Retina (tissue), 1 donor: ENCODE measurements around the gene SLC24A4.

ENCODE experiments used
- DNase-seq: peaks from one replicate; pipeline ENCODE4 v3.0.0-alpha.2; 2016

Gene SLC24A4

GRCh38 chr14:92323011-92323915 lies at the start of gene SLC24A4:
Gene SLC24A4, plus strand, starts transcription at chr14:92323165. Its CDS starts 666 bp downstream, at chr14:92323831.
- DNase-seq: peak; percentile 67

GRCh38 chr14:92273166-92273565 lies 49.8 kb upstream of the SLC24A4 start:
- DNase-seq: no peak

GRCh38 chr14:92274055-92274454 lies 48.9 kb upstream of the SLC24A4 start:
- DNase-seq: no peak

- no peak for DNase-seq
These were observed 46.9 kb upstream of the SLC24A4 start for GRCh38 chr14:92276074-92276473.

GRCh38 chr14:92277031-92277430 lies 45.9 kb upstream of the SLC24A4 start:
- DNase-seq: no peak

GRCh38 chr14:92280554-92281262 lies 42.3 kb upstream of the SLC24A4 start:
- DNase-seq: no peak

GRCh38 chr14:92282669-92283068 lies 40.3 kb upstream of the SLC24A4 start:
- DNase-seq: no peak

- no peak for DNase-seq
These were observed 37.7 kb upstream of the SLC24A4 start for GRCh38 chr14:92285311-92285710.

- DNase-seq: no peak
These were observed 35.0 kb upstream of the SLC24A4 start for GRCh38 chr14:92287987-92288386.

- DNase-seq: no peak
These were observed 33.8 kb upstream of the SLC24A4 start for GRCh38 chr14:92288994-92289660.

- no peak for DNase-seq
These were observed 30.3 kb upstream of the SLC24A4 start for GRCh38 chr14:92292673-92293072.

GRCh38 chr14:92294506-92294905 lies 28.5 kb upstream of the SLC24A4 start:
- DNase-seq: no peak

GRCh38 chr14:92297818-92298595 lies 25.0 kb upstream of the SLC24A4 start:
- no peak for DNase-seq

- no peak for DNase-seq
These were observed 20.5 kb upstream of the SLC24A4 start for GRCh38 chr14:92302481-92302880.

- DNase-seq: no peak
These were observed 14.2 kb upstream of the SLC24A4 start for GRCh38 chr14:92308716-92309115.

- DNase-seq: no peak
These were observed 12.9 kb upstream of the SLC24A4 start for GRCh38 chr14:92309968-92310530.

GRCh38 chr14:92310776-92311375 lies 12.1 kb upstream of the SLC24A4 start:
- DNase-seq: no peak

GRCh38 chr14:92314182-92314581 lies 8.8 kb upstream of the SLC24A4 start:
- DNase-seq: no peak

GRCh38 chr14:92315050-92315805 lies 7.7 kb upstream of the SLC24A4 start:
- no peak for DNase-seq

GRCh38 chr14:92316176-92316575 lies 6.8 kb upstream of the SLC24A4 start:
- DNase-seq: no peak

- no peak for DNase-seq
These were observed 6.0 kb upstream of the SLC24A4 start for GRCh38 chr14:92316937-92317336.
